ENCODE measurements around the gene TMEM181.

DNA sequence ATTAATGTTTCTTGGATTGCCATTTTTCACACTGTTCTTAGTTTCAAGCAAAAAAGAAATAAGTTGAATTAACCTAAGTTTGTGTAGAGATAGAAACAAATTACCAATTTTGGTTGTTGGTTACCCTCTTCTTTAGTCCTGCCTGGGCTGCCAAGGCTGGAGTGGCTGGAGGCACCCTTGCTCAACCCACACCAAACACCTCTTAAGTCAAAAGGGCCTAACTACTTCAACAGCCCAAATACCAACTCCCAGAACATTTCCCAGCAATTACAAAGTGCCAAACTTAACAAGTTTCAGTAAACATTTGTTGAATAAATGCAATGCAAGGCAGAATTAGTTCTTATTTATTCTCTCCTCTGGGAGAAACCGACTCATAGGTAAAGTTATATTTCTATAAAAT, 38.1 kb upstream of the TMEM181 start:
- TF ChIP-seq, protein P1, sequence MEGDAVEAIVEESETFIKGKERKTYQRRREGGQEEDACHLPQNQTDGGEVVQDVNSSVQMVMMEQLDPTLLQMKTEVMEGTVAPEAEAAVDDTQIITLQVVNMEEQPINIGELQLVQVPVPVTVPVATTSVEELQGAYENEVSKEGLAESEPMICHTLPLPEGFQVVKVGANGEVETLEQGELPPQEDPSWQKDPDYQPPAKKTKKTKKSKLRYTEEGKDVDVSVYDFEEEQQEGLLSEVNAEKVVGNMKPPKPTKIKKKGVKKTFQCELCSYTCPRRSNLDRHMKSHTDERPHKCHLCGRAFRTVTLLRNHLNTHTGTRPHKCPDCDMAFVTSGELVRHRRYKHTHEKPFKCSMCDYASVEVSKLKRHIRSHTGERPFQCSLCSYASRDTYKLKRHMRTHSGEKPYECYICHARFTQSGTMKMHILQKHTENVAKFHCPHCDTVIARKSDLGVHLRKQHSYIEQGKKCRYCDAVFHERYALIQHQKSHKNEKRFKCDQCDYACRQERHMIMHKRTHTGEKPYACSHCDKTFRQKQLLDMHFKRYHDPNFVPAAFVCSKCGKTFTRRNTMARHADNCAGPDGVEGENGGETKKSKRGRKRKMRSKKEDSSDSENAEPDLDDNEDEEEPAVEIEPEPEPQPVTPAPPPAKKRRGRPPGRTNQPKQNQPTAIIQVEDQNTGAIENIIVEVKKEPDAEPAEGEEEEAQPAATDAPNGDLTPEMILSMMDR (IDR thresholded peaks at IDR 0.05), result no peak
- no peak for TF ChIP-seq POLR2A (IDR thresholded peaks at IDR 0.05)
- TF ChIP-seq EP300 (IDR thresholded peaks at IDR 0.05), result no peak
